Heart left ventricle (tissue), 13 donors: Measurements from ENCODE around the gene MMP13.

ENCODE experiments used
- CTCF ChIP-seq, 12 donors: fragments of 200-600 bp; sonication (generic) in 4 of 12; IDR thresholded peaks; one replicate each; pipeline versions ENCODE4 v1.5.0 to v1.8.0; 2018 to 2022; ENCODE audit warnings: antibody characterized with exemption in 12 of 12, mild to moderate bottlenecking in 5 of 12
- POLR2A ChIP-seq, 2 donors: fragments of 450-650 bp; IDR thresholded peaks; one replicate each; pipeline ENCODE4 v1.6.1; 2017; ENCODE audit warnings: antibody characterized with exemption in 2 of 2, mild to moderate bottlenecking in 2 of 2, moderate library complexity in 2 of 2
- donor health status: ischemic (EF 13 %, LVEDD 7.1; RV severe dilation, severe dysfunction).
- donor health status: DM: no; HTN: yes; CAD: no.
- donor health status: DM: no; HTN: no; CAD: no.
- donor health status: ischemic (EF 25% LVEDD 6.9; RV normal size, moderate dysfunction).
- donor health status: ischemic (EF 25% LVEDD 5.7; RV mildly dilated, moderate dysfunction).
- donor health status: ischemic (EF 35%, LVEDD 5.7; RV mildly dilated, moderate dysfunction).
- donor health status: nonischemic (EF 11% LVEDD 7.7; RV severe dilation, severe dysfunction).
- donor health status: DM: yes; HTN: yes; CAD: no.
- donor health status: PGD.
- donor health status: ischemic (EF 29% LVEDD 5.4; RV normal size, mild dysfunction).
- donor health status: nonischemic (EF 23%, LVEDD 6.1; RV moderate dilation, normal function).

- TF ChIP-seq CTCF (IDR thresholded peaks at IDR 0.05) (no peak), POLR2A (IDR thresholded peaks at IDR 0.05) (no peak)
Measured at GRCh38 chr11:102994105-102994504, 38.6 kb upstream of the MMP13 start.
